GM23338 (cell line): Measurements from ENCODE around the gene MTAP. TPM values are rescaled to one million over a fixed set of nuclear protein-coding genes. Genes with fewer than 3 reads are reported as not detected.

Experiments used
- ATAC-seq: fragments of 200-7000 bp; cut with Tn5 transposase; 3 replicates; pipeline ENCODE4 v1.9.1; 2020
- DNase-seq: peaks from one replicate; pipeline ENCODE4 v3.0.0-alpha.2; 2015; ENCODE audit warnings: low spot score
- H2AFZ ChIP-seq: fragments of 200-600 bp; sonication (generic); 2 replicates; pipeline ENCODE4 v1.8.0; 2016; ENCODE audit warnings: antibody characterized with exemption, mild to moderate bottlenecking, moderate library complexity
- H3F3A ChIP-seq: fragments of 200-600 bp; sonication (generic); replicated peaks from 2 replicates; pipeline ENCODE4 v1.8.0; 2017; ENCODE audit warnings: antibody characterized with exemption, mixed run types, low read depth
- H3K27ac ChIP-seq: fragments of 200-600 bp; sonication (generic); 2 replicates; pipeline ENCODE4 v1.6.1; 2016; ENCODE audit warnings: low read depth
- H3K27me3 ChIP-seq: fragments of 200-600 bp; sonication (generic); 2 replicates; pipeline ENCODE4 v1.8.0; 2016; ENCODE audit warnings: mild to moderate bottlenecking, mixed run types, moderate library complexity; ENCODE audit not compliant: insufficient read depth
- H3K36me3 ChIP-seq: fragments of 200-600 bp; sonication (generic); 2 replicates; pipeline ENCODE4 v1.8.0; 2016; ENCODE audit warnings: mild to moderate bottlenecking; ENCODE audit not compliant: insufficient read depth
- H3K4me1 ChIP-seq: fragments of 200-600 bp; sonication (generic); 2 replicates; pipeline ENCODE4 v1.8.0; 2016; ENCODE audit warnings: mild to moderate bottlenecking, moderate library complexity; ENCODE audit not compliant: insufficient read depth
- H3K4me2 ChIP-seq: fragments of 200-600 bp; sonication (generic); 2 replicates; pipeline ENCODE4 v1.7.1; 2017; ENCODE audit warnings: mixed run types
- H3K4me3 ChIP-seq: fragments of 200-600 bp; sonication (generic); 2 replicates; pipeline ENCODE4 v1.6.1; 2016; ENCODE audit warnings: mixed run types
- H3K79me2 ChIP-seq: fragments of 200-600 bp; sonication (generic); replicated peaks from 2 replicates; pipeline ENCODE4 v1.8.0; 2017; ENCODE audit warnings: mild to moderate bottlenecking; ENCODE audit not compliant: insufficient read depth
- H3K9me2 ChIP-seq: fragments of 200-600 bp; sonication (generic); 2 replicates; pipeline ENCODE4 v1.8.0; 2017; ENCODE audit not compliant: insufficient read depth
- H4K20me1 ChIP-seq: fragments of 200-600 bp; sonication (generic); replicated peaks from 2 replicates; pipeline ENCODE4 v1.8.0; 2017; ENCODE audit warnings: mild to moderate bottlenecking; ENCODE audit not compliant: insufficient read depth
- H3K27ac Mint-ChIP-seq: 2 replicates; pipeline ENCODE4 v1.8.0; 2020; ENCODE audit warnings: inconsistent platforms, mild to moderate bottlenecking, moderate library complexity, mixed read lengths
- H3K27me3 Mint-ChIP-seq: 3 replicates; pipeline ENCODE4 v1.8.0; 2022; ENCODE audit warnings: low read depth, mild to moderate bottlenecking, moderate library complexity, mixed read lengths, inconsistent platforms; ENCODE audit not compliant: insufficient read depth, poor library complexity
- H3K36me3 Mint-ChIP-seq: 3 replicates; pipeline ENCODE4 v1.8.0; 2021; ENCODE audit warnings: low read depth, mild to moderate bottlenecking, inconsistent platforms, moderate library complexity, mixed read lengths
- H3K4me1 Mint-ChIP-seq: 3 replicates; pipeline ENCODE4 v1.8.0; 2020; ENCODE audit warnings: mild to moderate bottlenecking, inconsistent platforms, mixed read lengths
- H3K4me3 Mint-ChIP-seq: 3 replicates; pipeline ENCODE4 v1.8.0; 2021; ENCODE audit warnings: moderate library complexity, mild to moderate bottlenecking, inconsistent platforms, mixed read lengths
- H3K9me3 Mint-ChIP-seq: 3 replicates; pipeline ENCODE4 v1.8.0; 2020; ENCODE audit warnings: moderate library complexity, mild to moderate bottlenecking, inconsistent platforms, mixed read lengths
- CREB1 ChIP-seq: fragments of 250-450 bp; sonication (Bioruptor Pico); IDR thresholded peaks from 2 replicates; pipeline ENCODE4 v1.5.0; 2020; ENCODE audit warnings: low read depth, mild to moderate bottlenecking, moderate library complexity
- CTCF ChIP-seq, 2 experiments: fragments of 200-600 bp in 1 of 2; sonication (generic) in 1 of 2; conservative IDR thresholded peaks; 2 replicates each; pipeline versions ENCODE4 v1.5.1 to v1.6.1; 2016 to 2017; ENCODE audit warnings: antibody characterized with exemption in 2 of 2, low read depth in 2 of 2, mild to moderate bottlenecking in 2 of 2, moderate library complexity in 1 of 2
- ETS1 ChIP-seq: IDR thresholded peaks from 2 replicates; pipeline ENCODE4 v1.6.1; 2016; ENCODE audit warnings: antibody characterized with exemption
- EZH2 ChIP-seq: fragments of 200-600 bp; sonication (generic); IDR thresholded peaks from one replicate; pipeline ENCODE4 v1.8.0; 2017; ENCODE audit warnings: antibody characterized with exemption, mild to moderate bottlenecking, low read depth; ENCODE audit not compliant: unreplicated experiment
- EZH2phosphoT487 ChIP-seq: fragments of 200-600 bp; sonication (generic); IDR thresholded peaks from one replicate; pipeline ENCODE4 v1.8.1; 2018; ENCODE audit warnings: antibody characterized with exemption; ENCODE audit not compliant: unreplicated experiment
- JUNB ChIP-seq: IDR thresholded peaks from one replicate; pipeline ENCODE4 v1.6.1; 2016; ENCODE audit warnings: antibody characterized with exemption; ENCODE audit not compliant: unreplicated experiment
- NANOG ChIP-seq: IDR thresholded peaks from 2 replicates; pipeline ENCODE4 v1.6.1; 2016; ENCODE audit warnings: antibody characterized with exemption, borderline replicate concordance
- STAT1 ChIP-seq: IDR thresholded peaks from one replicate; pipeline ENCODE4 v1.6.1; 2016; ENCODE audit warnings: antibody characterized with exemption; ENCODE audit not compliant: unreplicated experiment
- ZNF331 ChIP-seq: fragments of 250-450 bp; sonication (Bioruptor Pico); IDR thresholded peaks from 2 replicates; pipeline ENCODE4 v1.5.0; 2020; ENCODE audit warnings: low read depth, mild to moderate bottlenecking, moderate library complexity
- ZNF462 ChIP-seq: fragments of 250-450 bp; sonication (Bioruptor Pico); IDR thresholded peaks from 2 replicates; pipeline ENCODE4 v1.5.0; 2020; ENCODE audit warnings: mild to moderate bottlenecking, moderate library complexity
- polyA plus RNA-seq: library from polyadenylated mRNA; unstranded; fragments of >200 nt; fragmentation: Nextera tagmentation; extraction: Ambion mirVana; gene quantifications from 2 replicates; pipeline ENCODE4 v1.2.1, GENCODE V29; 2016
- total RNA-seq: library from RNA; depleted of rRNA; stranded (reverse); fragments of >200 nt; shearing (Covaris generic); gene quantifications from 2 replicates; pipeline ENCODE4 v1.2.3, GENCODE V29; 2014

The MTAP gene
- total and polyA plus RNA-seq, 2 experiments from 2014 or later, result 61.8 to 70.0 TPM

- no peaks in the 10 kb centered on the region for H3K27me3 ChIP-seq
- no peak for ATAC-seq
- H3K36me3 ChIP-seq, result no peaks in the 10 kb centered on the region
- H2AFZ ChIP-seq, result no peak overlapping the region
- Mint-ChIP-seq H3K27ac (no peak overlapping the region), H3K36me3 (peaks cover 10% of the 10 kb centered on the region; the same call in 2 of the 3 replicates), H3K27me3 (peaks cover 4% of the 10 kb centered on the region), H3K4me1 (peaks cover 13% of the 10 kb centered on the region), H3K4me3 (no peak overlapping the region), H3K9me3 (peaks cover 3% of the 10 kb centered on the region; the same call in 1 of the 3 replicates)
- peaks cover 12% of the 10 kb centered on the region for H3K4me1 ChIP-seq
- no peak overlapping the region for H3K27ac ChIP-seq
- DNase-seq, result no peak
- H3K4me2 ChIP-seq, result no peak overlapping the region
- no peaks in the 10 kb centered on the region for H3K79me2 ChIP-seq
- H4K20me1 ChIP-seq, result no peaks in the 10 kb centered on the region
- peaks cover 26% of the 10 kb centered on the region for H3K9me2 ChIP-seq
- TF ChIP-seq ZNF331 (CRISPR knock-in tag) (no peak), ETS1 (no peak), EZH2phosphoT487 (no peak), STAT1 (no peak), CREB1 (CRISPR knock-in tag) (no peak), EZH2 (no peak), JUNB (no peak), NANOG (no peak), ZNF462 (CRISPR knock-in tag) (no peak), CTCF (conservative IDR thresholded peaks at IDR 0.05; ENCODE audit: low read depth in 2 of 2) (no peak)
- no peak overlapping the region for H3K4me3 ChIP-seq
- H3F3A ChIP-seq, result no peaks in the 10 kb centered on the region
Measured at GRCh38 chr9:21927752-21928151, 125.3 kb downstream of the MTAP start.
